ENCODE measurements around the gene TMCO4.

The TMCO4 gene

GRCh38 chr1:19689085-19689757, 110.5 kb downstream of the TMCO4 start:
- FAIRE-seq: no peak
- no peak for DNase-seq (ENCODE audit: low spot score)

- DNase-seq (ENCODE audit: low spot score): no peak
- no peak for FAIRE-seq
These were observed 111.5 kb downstream of the TMCO4 start for GRCh38 chr1:19688041-19688842.

DNA sequence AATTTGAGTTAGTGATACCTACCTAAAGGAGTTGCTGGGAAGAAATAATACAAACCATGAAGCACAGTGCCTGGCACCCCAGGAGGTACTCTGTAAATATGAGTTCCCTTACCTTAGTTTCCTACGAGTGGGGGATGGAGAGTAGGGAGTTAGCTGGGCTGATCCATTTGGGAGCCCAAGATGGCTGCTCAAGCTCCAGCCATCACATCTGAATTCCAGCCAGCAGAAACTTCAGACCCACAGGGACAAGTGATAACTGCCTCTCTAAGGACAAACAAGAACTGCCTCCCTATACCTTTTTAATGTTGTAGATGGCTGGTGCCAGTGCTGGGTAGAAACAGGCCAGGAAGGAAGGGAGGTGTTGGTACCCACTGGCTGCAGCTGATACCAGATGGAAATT, 112.3 kb downstream of the TMCO4 start:
- FAIRE-seq (no peak), DNase-seq (ENCODE audit: low spot score) (no peak)

GRCh38 chr1:19685994-19686393, 113.7 kb downstream of the TMCO4 start:
- no peak for FAIRE-seq

GRCh38 chr1:19684677-19685076, 115.0 kb downstream of the TMCO4 start:
- FAIRE-seq (no peak), DNase-seq (ENCODE audit: low spot score) (no peak)

More at GRCh38 chr1:19685994-19686393, 113.7 kb downstream of the TMCO4 start:
- DNase-seq (ENCODE audit: low spot score): no peak

- DNase-seq (ENCODE audit: low spot score): no peak
- FAIRE-seq: no peak
These were observed 116.4 kb downstream of the TMCO4 start for GRCh38 chr1:19683351-19683750.

DNA sequence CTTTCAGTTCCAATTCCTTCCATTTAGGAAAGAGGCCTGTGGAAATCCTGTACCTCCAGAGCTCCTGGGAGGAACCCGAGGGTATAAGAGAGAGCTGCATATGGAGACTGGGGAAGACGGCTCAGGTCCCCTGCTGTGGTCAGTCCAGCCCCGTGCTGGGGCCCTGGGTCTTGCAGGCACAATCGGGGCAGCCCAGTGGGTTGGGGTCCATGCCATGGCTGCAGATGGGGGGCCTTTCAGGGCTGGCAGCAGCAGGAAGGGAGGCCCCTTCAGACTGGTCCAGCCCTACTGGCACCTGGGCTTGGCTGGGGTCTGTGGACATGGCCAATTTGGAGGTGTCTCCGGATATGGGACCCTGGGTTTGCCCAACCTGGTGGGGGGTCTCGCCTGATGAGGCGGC, 116.8 kb downstream of the TMCO4 start:
- FAIRE-seq (no peak), DNase-seq (ENCODE audit: low spot score) (no peak)

DNA sequence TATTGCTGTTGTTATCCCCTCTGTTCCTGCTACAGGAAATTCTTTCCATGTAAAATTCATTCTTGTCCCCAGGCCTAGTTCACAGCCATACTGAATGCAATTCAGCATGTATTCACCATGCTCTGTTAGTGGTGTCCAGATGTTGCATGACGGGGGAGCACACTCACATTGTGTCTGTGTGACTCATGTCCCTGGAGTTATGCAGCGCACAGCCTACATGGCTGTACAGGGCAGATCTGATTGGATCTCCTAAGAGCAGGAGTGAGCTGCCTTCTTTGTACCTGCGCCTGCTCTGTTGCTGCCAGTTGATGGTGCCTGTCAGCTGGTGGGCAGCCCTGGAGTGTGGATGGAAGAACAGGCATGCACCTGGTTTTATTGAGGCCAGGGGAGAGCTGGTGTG, 117.5 kb downstream of the TMCO4 start:
- FAIRE-seq (no peak), DNase-seq (ENCODE audit: low spot score) (no peak)

DNA sequence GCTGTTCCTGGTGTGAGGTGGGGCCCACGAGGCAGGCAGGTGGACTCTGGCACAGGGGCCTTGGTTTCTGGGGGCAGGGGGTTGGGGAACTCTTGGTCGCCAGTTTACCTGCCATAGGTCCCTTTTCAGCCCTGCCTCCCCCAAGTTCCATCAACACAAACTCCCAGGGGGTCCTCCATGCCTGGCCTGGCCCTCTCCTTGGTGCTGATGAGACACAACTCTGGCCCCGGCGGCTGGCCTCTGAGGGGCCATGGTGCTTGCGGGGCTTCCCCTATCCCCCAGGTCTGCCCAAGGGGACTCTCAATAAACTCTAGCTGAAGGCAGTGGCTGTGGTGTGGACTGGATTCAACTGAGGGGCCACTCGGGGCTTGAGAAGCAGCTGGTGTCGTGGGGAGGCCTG, 119.1 kb downstream of the TMCO4 start:
- DNase-seq (ENCODE audit: low spot score) (no peak), FAIRE-seq (no peak)

DNA sequence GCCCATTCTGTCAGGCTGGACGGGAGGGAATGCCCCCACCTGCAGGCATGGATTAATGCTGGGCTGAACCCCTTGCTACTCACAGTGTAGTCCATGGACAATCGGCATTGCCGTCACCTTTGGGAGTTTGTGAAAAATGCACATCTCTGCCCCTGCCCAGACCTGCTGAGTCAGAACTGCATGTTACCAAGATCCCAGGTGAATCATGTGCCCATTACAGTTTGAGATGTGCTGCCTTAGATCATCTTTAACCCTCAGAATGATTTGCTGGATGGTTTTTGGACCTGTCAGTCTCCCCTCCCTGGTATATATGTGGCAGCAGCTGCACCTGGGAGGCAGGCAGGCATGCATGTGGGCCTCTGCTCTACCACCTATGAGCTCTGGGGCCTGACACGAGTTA, 120.0 kb downstream of the TMCO4 start:
- DNase-seq (ENCODE audit: low spot score): no peak
- FAIRE-seq: no peak

DNA sequence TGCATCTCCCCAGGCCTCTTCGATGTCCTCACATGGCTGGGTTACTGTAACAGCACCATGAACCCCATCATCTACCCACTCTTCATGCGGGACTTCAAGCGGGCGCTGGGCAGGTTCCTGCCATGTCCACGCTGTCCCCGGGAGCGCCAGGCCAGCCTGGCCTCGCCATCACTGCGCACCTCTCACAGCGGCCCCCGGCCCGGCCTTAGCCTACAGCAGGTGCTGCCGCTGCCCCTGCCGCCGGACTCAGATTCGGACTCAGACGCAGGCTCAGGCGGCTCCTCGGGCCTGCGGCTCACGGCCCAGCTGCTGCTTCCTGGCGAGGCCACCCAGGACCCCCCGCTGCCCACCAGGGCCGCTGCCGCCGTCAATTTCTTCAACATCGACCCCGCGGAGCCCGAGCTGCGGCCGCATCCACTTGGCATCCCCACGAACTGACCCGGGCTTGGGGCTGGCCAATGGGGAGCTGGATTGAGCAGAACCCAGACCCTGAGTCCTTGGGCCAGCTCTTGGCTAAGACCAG, 120.7 kb downstream of the TMCO4 start:
- FAIRE-seq: no peak
- DNase-seq (ENCODE audit: low spot score): no peak

- DNase-seq (ENCODE audit: low spot score) (no peak), FAIRE-seq (no peak)
These were observed 121.2 kb downstream of the TMCO4 start for GRCh38 chr1:19678493-19678892.

- FAIRE-seq (no peak), DNase-seq (ENCODE audit: low spot score) (no peak)
These were observed 123.2 kb downstream of the TMCO4 start for GRCh38 chr1:19676438-19676922.

GRCh38 chr1:19675797-19676196, 123.9 kb downstream of the TMCO4 start:
- no peak for FAIRE-seq
- DNase-seq (ENCODE audit: low spot score): no peak

DNA sequence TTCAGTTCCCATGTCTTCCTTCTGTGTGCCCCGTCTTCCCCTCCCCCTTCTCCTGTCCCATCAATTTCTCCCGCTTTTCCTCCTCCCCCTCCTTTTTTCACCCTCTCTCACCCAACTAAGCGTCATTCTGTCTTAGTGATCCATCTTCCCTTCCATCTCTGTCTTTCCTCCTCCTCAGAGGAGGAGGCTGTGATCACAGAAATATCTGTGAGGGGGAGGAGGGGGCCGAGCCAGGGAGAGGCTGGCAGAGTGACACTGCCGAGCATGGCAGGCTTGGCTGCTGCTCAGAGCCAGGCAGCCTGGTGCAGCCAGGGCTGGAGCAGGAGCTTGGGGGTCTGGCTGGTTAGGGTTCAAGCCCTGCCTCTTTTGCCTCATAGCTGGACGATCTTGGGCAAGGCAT, 127.5 kb downstream of the TMCO4 start:
- DNase-seq (ENCODE audit: low spot score) (no peak), FAIRE-seq (no peak)

DNA sequence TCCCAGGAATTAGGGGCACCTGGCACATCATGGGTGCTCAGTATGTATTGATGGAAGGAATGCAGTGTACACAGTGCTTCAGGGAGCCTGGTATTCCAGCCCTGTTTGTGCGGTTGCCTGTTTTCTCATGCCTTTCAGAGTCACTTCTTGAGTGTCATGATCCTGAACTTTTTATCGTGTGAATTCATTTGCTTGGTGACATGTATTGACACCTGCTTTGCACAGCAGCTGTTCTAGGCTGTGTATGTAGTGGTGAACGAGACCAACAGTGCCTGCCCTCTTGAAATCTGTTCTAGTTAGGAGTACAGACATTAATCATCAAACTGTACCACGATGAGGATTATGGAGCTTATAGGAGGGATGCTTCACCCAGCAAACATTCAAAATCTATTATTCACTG, 128.9 kb downstream of the TMCO4 start:
- DNase-seq (ENCODE audit: low spot score) (no peak), FAIRE-seq (no peak)

DNA sequence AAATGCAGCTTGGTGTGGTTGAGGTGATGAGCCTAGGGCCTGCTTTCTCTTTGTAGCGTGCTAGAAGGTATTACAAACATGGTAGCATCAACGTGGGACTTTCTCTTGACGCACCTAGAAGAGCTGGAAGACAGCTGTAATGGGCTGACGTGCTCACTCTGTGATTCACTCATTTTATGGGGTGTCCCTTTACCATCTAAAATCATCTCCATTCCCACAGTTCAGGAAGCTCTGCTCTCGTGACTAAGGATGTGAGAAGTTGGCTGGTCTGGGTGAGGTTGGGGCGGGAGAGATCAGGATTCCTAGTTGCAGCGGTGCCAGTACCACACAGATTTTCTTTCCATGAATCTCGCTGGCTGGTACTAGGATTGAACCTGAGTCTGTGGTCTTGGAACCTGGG, 130.8 kb downstream of the TMCO4 start:
- FAIRE-seq (no peak), DNase-seq (ENCODE audit: low spot score) (no peak)

GRCh38 chr1:19665496-19666465, 133.9 kb downstream of the TMCO4 start:
- no peak for DNase-seq (ENCODE audit: low spot score)
- no peak for FAIRE-seq

GRCh38 chr1:19665186-19665495, 134.6 kb downstream of the TMCO4 start:
- FAIRE-seq: no peak

GRCh38 chr1:19664453-19665185, 135.1 kb downstream of the TMCO4 start, which contains the start of gene HTR6:
HTR6 (plus strand) TSS chr1:19664875; CDS start chr1:19665754, 879 bp downstream.
- FAIRE-seq: no peak
- no peak for DNase-seq (ENCODE audit: low spot score)

More at GRCh38 chr1:19665186-19665495, 134.6 kb downstream of the TMCO4 start:
- no peak for DNase-seq (ENCODE audit: low spot score)

DNA sequence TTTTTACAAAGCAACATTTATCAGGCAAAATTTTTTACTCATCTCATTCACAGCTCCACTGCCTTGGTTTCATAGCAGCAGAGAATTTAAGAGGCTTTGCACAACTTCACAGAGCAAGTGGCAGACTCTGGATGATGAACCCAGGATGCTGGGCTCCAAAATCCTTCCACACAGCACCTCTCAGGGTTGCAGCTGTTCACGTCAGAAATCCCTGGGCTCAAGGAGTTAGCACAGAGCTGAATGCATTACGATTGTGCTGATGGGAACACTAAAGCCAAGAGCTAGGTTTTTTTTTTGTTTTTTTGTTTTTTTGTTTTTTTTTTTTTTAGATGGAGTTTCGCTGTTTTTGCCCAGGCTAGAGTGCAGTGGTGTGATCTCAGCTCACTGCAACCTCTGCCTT, 137.4 kb downstream of the TMCO4 start:
- FAIRE-seq (no peak), DNase-seq (ENCODE audit: low spot score) (no peak)
